HepG2 (cell line): Measurements from ENCODE around the gene TCF7L2.

Experiments
- ADNP ChIP-seq: sonication (generic); formaldehyde crosslinking; IDR thresholded peaks from 2 replicates; pipeline ENCODE4 v1.4.0; 2020; ENCODE audit warnings: missing genetic modification reagents
- BHLHE40 ChIP-seq: IDR thresholded peaks from 2 replicates; pipeline ENCODE4 v1.6.1; 2011; ENCODE audit warnings: low read length, improper control_type of control experiment
- CHD4 ChIP-seq: fragments of 200-600 bp; sonication (generic); IDR thresholded peaks from 2 replicates; pipeline ENCODE4 v1.7.0; 2017; ENCODE audit warnings: mild to moderate bottlenecking, low read length, borderline replicate concordance
- FOXK2 ChIP-seq: fragments of 450-650 bp; IDR thresholded peaks from 2 replicates; pipeline ENCODE4 v1.6.1; 2016
- MNT ChIP-seq: fragments of 450-650 bp; IDR thresholded peaks from 2 replicates; pipeline ENCODE4 v1.6.1; 2016
- MZF1 ChIP-seq: sonication (generic); formaldehyde crosslinking; IDR thresholded peaks from 2 replicates; pipeline ENCODE4 v1.8.1; 2023; ENCODE audit warnings: mild to moderate bottlenecking, missing genetic modification reagents, borderline replicate concordance
- POLR2AphosphoS5 ChIP-seq: IDR thresholded peaks from 2 replicates; pipeline ENCODE4 v1.6.1; 2012; ENCODE audit warnings: low read depth, low read length
- ZNF18 ChIP-seq: sonication (generic); formaldehyde crosslinking; IDR thresholded peaks from 2 replicates; pipeline ENCODE4 v1.8.0; 2022; ENCODE audit warnings: mild to moderate bottlenecking, missing genetic modification reagents; ENCODE audit not compliant: insufficient replicate concordance
- ZNF468 ChIP-seq: sonication (generic); formaldehyde crosslinking; IDR thresholded peaks from 2 replicates; pipeline ENCODE4 v1.8.0; 2022; ENCODE audit warnings: mild to moderate bottlenecking, moderate library complexity, missing genetic modification reagents
- TF ChIP-seq, protein P1 (sequence below): sonication (generic); formaldehyde crosslinking; IDR thresholded peaks from 2 replicates; pipeline ENCODE4 v1.5.0; 2020; ENCODE audit warnings: mild to moderate bottlenecking, missing genetic modification reagents, moderate library complexity

- no peak for TF ChIP-seq POLR2AphosphoS5
- no peak for TF ChIP-seq ADNP (CRISPR knock-in tag)
- no peak for TF ChIP-seq MNT
- no peak for TF ChIP-seq ZNF18 (CRISPR knock-in tag)
- TF ChIP-seq, protein P1, sequence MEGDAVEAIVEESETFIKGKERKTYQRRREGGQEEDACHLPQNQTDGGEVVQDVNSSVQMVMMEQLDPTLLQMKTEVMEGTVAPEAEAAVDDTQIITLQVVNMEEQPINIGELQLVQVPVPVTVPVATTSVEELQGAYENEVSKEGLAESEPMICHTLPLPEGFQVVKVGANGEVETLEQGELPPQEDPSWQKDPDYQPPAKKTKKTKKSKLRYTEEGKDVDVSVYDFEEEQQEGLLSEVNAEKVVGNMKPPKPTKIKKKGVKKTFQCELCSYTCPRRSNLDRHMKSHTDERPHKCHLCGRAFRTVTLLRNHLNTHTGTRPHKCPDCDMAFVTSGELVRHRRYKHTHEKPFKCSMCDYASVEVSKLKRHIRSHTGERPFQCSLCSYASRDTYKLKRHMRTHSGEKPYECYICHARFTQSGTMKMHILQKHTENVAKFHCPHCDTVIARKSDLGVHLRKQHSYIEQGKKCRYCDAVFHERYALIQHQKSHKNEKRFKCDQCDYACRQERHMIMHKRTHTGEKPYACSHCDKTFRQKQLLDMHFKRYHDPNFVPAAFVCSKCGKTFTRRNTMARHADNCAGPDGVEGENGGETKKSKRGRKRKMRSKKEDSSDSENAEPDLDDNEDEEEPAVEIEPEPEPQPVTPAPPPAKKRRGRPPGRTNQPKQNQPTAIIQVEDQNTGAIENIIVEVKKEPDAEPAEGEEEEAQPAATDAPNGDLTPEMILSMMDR = no peak
- TF ChIP-seq ZNF468 (CRISPR knock-in tag) = no peak
- no peak for TF ChIP-seq FOXK2
- TF ChIP-seq BHLHE40 = no peak
- no peak for TF ChIP-seq CHD4
- no peak for TF ChIP-seq MZF1 (CRISPR knock-in tag)
Measured at GRCh38 chr10:113135025-113135424, 185.0 kb downstream of the TCF7L2 start.
